HEK293T (cell line): ENCODE data around the gene TRIM31.
A peak's percentile ranks its signal among the peaks of the same experiment; 100 is the strongest.

Experiments
- CTCF ChIA-PET: fragments of 350-600 bp; formaldehyde crosslinking; extraction: SDS; loops from one replicate; lab custom pipeline; 2021; ENCODE audit warnings: antibody characterized with exemption, inconsistent platforms; lab: Yijun Ruan, JAX
- POLR2A ChIA-PET: fragments of 350-600 bp; formaldehyde crosslinking; extraction: SDS; loops from one replicate; lab custom pipeline; 2020; ENCODE audit warnings: antibody characterized with exemption, inconsistent platforms; lab: Yijun Ruan, JAX
- DNase-seq: peaks from one replicate; pipeline ENCODE4 v3.0.0; 2012; ENCODE audit warnings: mixed read lengths; ENCODE audit errors: extremely low spot score
- ARNT ChIP-seq: fragments of 450-650 bp; IDR thresholded peaks from 2 replicates; pipeline ENCODE4 v1.6.1; 2017; ENCODE audit warnings: mild to moderate bottlenecking
- BHLHE40 ChIP-seq: fragments of 450-650 bp; IDR thresholded peaks from 2 replicates; pipeline ENCODE4 v1.6.1; 2016; ENCODE audit warnings: mild to moderate bottlenecking, moderate library complexity, borderline replicate concordance
- CTBP1 ChIP-seq: fragments of 450-650 bp; IDR thresholded peaks from 2 replicates; pipeline ENCODE4 v1.6.1; 2016; ENCODE audit warnings: borderline replicate concordance
- ELF4 ChIP-seq: fragments of 450-650 bp; IDR thresholded peaks from 2 replicates; pipeline ENCODE4 v1.6.1; 2017; ENCODE audit warnings: antibody characterized with exemption
- FOXA1 ChIP-seq: fragments of 450-650 bp; IDR thresholded peaks from 2 replicates; pipeline ENCODE4 v1.6.1; 2016; ENCODE audit warnings: mild to moderate bottlenecking
- FOXK2 ChIP-seq: fragments of 450-650 bp; IDR thresholded peaks from 2 replicates; pipeline ENCODE4 v1.6.1; 2016; ENCODE audit warnings: mild to moderate bottlenecking
- FOXM1 ChIP-seq: fragments of 450-650 bp; IDR thresholded peaks from 2 replicates; pipeline ENCODE4 v1.6.1; 2017; ENCODE audit warnings: mild to moderate bottlenecking, borderline replicate concordance
- HDGF ChIP-seq: fragments of 450-650 bp; IDR thresholded peaks from 2 replicates; pipeline ENCODE4 v1.6.1; 2017; ENCODE audit warnings: antibody characterized with exemption, borderline replicate concordance
- L3MBTL2 ChIP-seq: fragments of 450-650 bp; conservative IDR thresholded peaks from 2 replicates; pipeline ENCODE4 v1.6.1; 2016; ENCODE audit warnings: mild to moderate bottlenecking
- LEF1 ChIP-seq: fragments of 450-650 bp; IDR thresholded peaks from 2 replicates; pipeline ENCODE4 v1.6.1; 2017; ENCODE audit warnings: mild to moderate bottlenecking, borderline replicate concordance
- NFRKB ChIP-seq: fragments of 450-650 bp; IDR thresholded peaks from 2 replicates; pipeline ENCODE4 v1.6.1; 2016; ENCODE audit warnings: mild to moderate bottlenecking, moderate library complexity
- PKNOX1 ChIP-seq: fragments of 450-650 bp; IDR thresholded peaks from 2 replicates; pipeline ENCODE4 v1.6.1; 2016
- SP1 ChIP-seq: fragments of 450-650 bp; IDR thresholded peaks from 2 replicates; pipeline ENCODE4 v1.6.1; 2017
- SUZ12 ChIP-seq: fragments of 450-650 bp; IDR thresholded peaks from 2 replicates; pipeline ENCODE4 v1.6.1; 2016; ENCODE audit warnings: mild to moderate bottlenecking
- TARDBP ChIP-seq: fragments of 450-650 bp; IDR thresholded peaks from 2 replicates; pipeline ENCODE4 v1.6.1; 2016
- ZNF384 ChIP-seq: fragments of 450-650 bp; IDR thresholded peaks from 2 replicates; pipeline ENCODE4 v1.6.1; 2016

The TRIM31 gene

DNA sequence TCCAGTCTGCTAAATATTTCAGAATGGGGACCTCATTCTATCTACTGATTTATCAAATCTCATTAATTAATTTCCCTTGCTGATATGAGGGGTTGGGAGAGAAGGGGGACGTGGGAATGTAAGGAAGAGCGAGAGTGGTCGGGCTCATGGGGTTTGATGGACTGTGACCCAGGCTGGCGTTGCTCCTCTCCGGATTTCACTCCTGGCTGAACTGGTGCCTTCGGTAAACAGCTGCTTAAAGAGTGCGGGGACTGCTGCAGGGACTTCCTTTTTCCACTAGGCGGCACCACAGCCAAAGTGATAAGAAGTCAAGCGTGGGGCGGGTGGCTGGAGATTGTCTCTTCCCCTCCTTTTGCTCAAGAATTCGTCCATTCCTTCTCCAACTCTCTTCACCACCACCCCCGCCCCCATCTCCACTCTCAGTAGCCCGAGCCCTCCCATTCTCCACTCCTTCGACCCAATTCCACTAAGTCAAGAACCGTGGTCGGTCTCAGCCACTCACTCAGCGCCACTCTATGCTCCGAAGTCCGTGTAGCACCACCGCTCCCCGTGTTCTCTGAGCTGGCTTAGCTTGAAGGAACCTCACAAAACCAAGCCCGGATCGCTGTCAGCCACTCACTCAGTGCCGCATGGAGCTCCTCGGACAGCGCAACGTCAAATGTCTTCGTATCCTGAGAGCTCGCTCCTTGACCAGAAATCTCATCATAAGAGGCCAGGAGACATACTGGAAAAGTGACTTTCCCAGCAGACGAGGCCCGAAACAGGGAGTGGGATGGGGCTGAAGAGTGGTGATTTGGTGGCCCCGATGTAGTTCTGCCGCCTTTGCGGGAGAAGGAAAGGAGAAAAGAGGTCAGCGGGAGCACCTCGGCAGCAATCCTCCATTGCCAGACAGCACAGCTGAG, 9.7 kb downstream of the TRIM31 start:
- ChIA-PET POLR2A (interaction anchor here (0.6 to 2.6 kb wide), 11 partner anchors 9 to 110 kb away, joined by 3 to 22 read pairs (median 4); partner anchors contain the start of genes POLR1H, PPP1R11 and TRIM26), CTCF (interaction anchor here (0.6 to 4.0 kb wide), 10 partner anchors 13 to 771 kb away, joined by 3 to 66 read pairs (median 4); no protein-coding TSS in a partner anchor)
- DNase-seq = peak; percentile 86
- TF ChIP-seq SP1 (no peak), HDGF (no peak), TARDBP (no peak), FOXA1 (no peak), ARNT (no peak), BHLHE40 (no peak), CTBP1 (no peak), LEF1 (no peak), ELF4 (no peak), FOXK2 (no peak), ZNF384 (no peak)

DNA sequence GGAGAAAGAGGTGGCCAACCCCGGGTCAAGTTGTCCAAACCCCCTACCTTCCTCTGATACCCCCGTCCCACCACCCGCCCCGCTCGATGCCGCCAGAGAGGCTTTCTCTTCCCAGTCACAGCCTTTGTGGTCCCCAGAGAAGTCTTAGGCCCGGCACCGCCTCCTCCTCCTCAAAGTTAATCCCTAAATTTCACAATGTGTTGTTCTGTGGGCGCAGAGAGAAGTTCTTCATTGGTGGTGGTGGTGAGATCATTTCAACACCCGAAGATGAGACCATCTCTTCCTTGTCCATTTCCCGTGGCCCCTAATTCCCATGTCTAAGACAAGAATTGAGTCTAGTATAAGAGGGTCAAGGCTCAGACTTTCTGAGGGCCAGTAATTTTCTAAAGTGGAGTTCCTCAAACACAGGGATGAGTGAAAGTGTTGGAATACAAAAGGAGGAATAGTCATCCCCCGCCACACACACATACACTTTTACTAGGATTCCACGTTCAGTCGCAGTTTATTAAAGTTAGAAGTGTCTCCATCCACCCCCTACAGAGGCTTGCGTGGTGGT, 10.4 kb downstream of the TRIM31 start:
- CTCF ChIA-PET = interaction anchor here (0.6 to 4.0 kb wide), 11 partner anchors 9 to 770 kb away, joined by 3 to 66 read pairs (median 4); no protein-coding TSS in a partner anchor
- DNase-seq = no peak
- POLR2A ChIA-PET = interaction anchor here (0.8 to 2.6 kb wide), 20 partner anchors 9 to 68 kb away, joined by 3 to 22 read pairs (median 5); partner anchors contain the start of genes POLR1H and PPP1R11
- TF ChIP-seq NFRKB (no peak), TARDBP (no peak), ZNF384 (no peak), SUZ12 (no peak), PKNOX1 (no peak), CTBP1 (no peak), BHLHE40 (no peak), SP1 (no peak), ARNT (no peak), L3MBTL2 (no peak), HDGF (no peak), FOXK2 (no peak), FOXA1 (no peak), LEF1 (no peak), FOXM1 (no peak), ELF4 (no peak)

DNA sequence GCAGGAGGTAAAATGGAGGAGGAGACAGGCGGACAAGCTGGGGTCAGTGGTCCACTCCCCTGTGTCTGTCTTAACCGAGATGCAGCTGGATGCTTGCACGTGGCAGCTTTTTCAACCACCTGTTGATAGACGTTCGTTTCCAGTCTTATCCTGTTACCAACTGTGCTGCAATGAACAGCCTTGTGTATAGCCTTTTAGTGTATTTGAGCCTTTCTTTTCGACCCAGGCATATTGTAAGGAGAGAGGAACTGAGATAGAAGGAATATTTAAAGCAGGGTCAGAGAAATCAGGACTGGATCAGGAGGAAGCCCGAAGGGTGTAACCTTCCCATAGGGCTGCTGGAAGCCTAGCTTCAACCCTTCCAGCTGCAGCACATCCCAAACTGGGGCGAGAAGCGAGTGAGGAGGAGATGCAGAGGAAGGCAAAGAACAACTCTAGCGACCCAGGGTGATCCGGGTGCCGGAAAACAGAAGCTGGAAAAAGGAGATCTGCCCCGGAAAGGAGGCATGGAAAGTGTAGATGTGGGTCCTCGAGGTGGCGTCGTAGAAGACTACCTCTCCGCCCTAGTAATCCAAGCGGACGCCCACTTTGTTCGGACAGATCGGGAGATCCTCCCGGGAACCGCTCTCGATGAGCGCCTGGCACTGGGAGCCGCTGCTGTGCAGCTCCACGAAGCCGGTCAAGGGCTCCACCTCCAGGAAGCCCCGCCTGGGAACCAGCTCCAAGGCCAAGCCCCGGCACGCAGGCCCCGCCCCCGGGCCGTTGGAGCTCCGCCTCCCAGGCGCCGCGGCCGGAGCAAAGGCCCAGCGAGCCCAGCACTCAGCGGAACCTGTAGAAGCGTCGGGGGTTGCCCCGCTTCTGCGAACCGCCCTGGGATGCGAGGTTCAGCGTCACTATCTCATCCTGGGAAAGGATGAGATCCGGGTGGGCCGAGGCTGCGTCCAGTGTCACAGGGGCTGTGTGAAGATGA, 11.2 kb downstream of the TRIM31 start:
- POLR2A ChIA-PET = interaction anchor here (0.6 to 1.6 kb wide), 21 partner anchors 8 to 349 kb away, joined by 3 to 20 read pairs (median 4); partner anchors contain the start of genes POLR1H, PPP1R11, TRIM26 and TRIM39
- TF ChIP-seq TARDBP (no peak), BHLHE40 (no peak), L3MBTL2 (peak; percentile 27; the same call in 1 of the 2 replicates), HDGF (no peak), ZNF384 (no peak), ARNT (no peak), PKNOX1 (no peak), CTBP1 (no peak), SUZ12 (no peak), NFRKB (no peak), FOXM1 (no peak), SP1 (no peak), LEF1 (no peak), FOXA1 (no peak), ELF4 (peak; percentile 16; the same call in 1 of the 2 replicates), FOXK2 (no peak)
- peak; percentile 93 for DNase-seq
- CTCF ChIA-PET = interaction anchor here (0.7 to 1.6 kb wide), 4 partner anchors 9 to 66 kb away, joined by 3 to 14 read pairs (median 4); no protein-coding TSS in a partner anchor

GRCh38 chr6:30100585-30101443, 12.1 kb downstream of the TRIM31 start:
- CTCF ChIA-PET = interaction anchor here (1.2 to 1.6 kb wide), 3 partner anchors 8 to 31 kb away, joined by 3 to 14 read pairs (median 5); no protein-coding TSS in a partner anchor
- TF ChIP-seq PKNOX1 (no peak), ELF4 (no peak)
- POLR2A ChIA-PET = interaction anchor here (1.0 to 1.6 kb wide), 7 partner anchors 7 to 40 kb away, joined by 3 to 20 read pairs (median 7); partner anchors contain the start of genes POLR1H and PPP1R11
- no peak for DNase-seq
